Osteoblast (primary cell): ENCODE measurements around the gene TST. TPM values are rescaled to one million over a fixed set of nuclear protein-coding genes. Genes with fewer than 3 reads are reported as not detected.

Experiments used
- DNase-seq: peaks from one replicate; pipeline ENCODE4 v3.0.0; 2011; ENCODE audit warnings: low spot score, mixed read lengths; ENCODE audit not compliant: insufficient read length; ENCODE audit errors: missing footprints
- H2AFZ ChIP-seq: 2 replicates; pipeline ENCODE4 v1.6.0; 2011; ENCODE audit warnings: mild to moderate bottlenecking, low read length
- H3K27ac ChIP-seq: 2 replicates; pipeline ENCODE4 v1.5.1; 2011; ENCODE audit warnings: mild to moderate bottlenecking, low read depth, low read length, moderate library complexity
- H3K27me3 ChIP-seq: 2 replicates; pipeline ENCODE4 v1.6.0; 2012; ENCODE audit warnings: mild to moderate bottlenecking, control low read depth, inconsistent platforms, low read length, moderate library complexity; ENCODE audit not compliant: insufficient read depth
- H3K36me3 ChIP-seq: 2 replicates; pipeline ENCODE4 v1.5.1; 2011; ENCODE audit warnings: mild to moderate bottlenecking, low read length, control low read depth, moderate library complexity; ENCODE audit not compliant: insufficient read depth
- H3K4me1 ChIP-seq: 2 replicates; pipeline ENCODE4 v1.5.1; 2011; ENCODE audit warnings: mild to moderate bottlenecking, low read length, control low read depth, moderate library complexity; ENCODE audit not compliant: insufficient read depth
- H3K4me2 ChIP-seq: 2 replicates; pipeline ENCODE4 v1.6.0; 2011; ENCODE audit warnings: mild to moderate bottlenecking, low read length; ENCODE audit not compliant: insufficient read depth
- H3K4me3 ChIP-seq: fragments of 200-600 bp; sonication (generic); 3 replicates; pipeline ENCODE4 v1.5.1; 2012; ENCODE audit warnings: mild to moderate bottlenecking, low read length, inconsistent platforms; ENCODE audit not compliant: insufficient read depth
- H3K79me2 ChIP-seq: 2 replicates; pipeline ENCODE4 v1.6.0; 2012; ENCODE audit warnings: mild to moderate bottlenecking, low read length, control low read depth, inconsistent platforms; ENCODE audit not compliant: insufficient read depth
- H3K9me3 ChIP-seq: 2 replicates; pipeline ENCODE4 v1.5.1; 2011; ENCODE audit warnings: low read depth, low read length, control low read depth
- H4K20me1 ChIP-seq: 2 replicates; pipeline ENCODE4 v1.6.0; 2012; ENCODE audit warnings: mild to moderate bottlenecking, low read length, control low read depth; ENCODE audit not compliant: insufficient read depth
- total RNA-seq: library from RNA; depleted of rRNA; stranded (reverse); fragments of >200 nt; gene quantifications from 2 replicates; pipeline ENCODE4 v1.2.3, GENCODE V29; 2012
- TF ChIP-seq, protein P1 (sequence below): IDR thresholded peaks from 2 replicates; pipeline ENCODE4 v1.5.1; 2011; ENCODE audit warnings: mild to moderate bottlenecking, low read depth, low read length, moderate library complexity; ENCODE audit errors: extremely low read depth

TST gene
- total RNA-seq, 1 donor, result 63.3 TPM

DNA sequence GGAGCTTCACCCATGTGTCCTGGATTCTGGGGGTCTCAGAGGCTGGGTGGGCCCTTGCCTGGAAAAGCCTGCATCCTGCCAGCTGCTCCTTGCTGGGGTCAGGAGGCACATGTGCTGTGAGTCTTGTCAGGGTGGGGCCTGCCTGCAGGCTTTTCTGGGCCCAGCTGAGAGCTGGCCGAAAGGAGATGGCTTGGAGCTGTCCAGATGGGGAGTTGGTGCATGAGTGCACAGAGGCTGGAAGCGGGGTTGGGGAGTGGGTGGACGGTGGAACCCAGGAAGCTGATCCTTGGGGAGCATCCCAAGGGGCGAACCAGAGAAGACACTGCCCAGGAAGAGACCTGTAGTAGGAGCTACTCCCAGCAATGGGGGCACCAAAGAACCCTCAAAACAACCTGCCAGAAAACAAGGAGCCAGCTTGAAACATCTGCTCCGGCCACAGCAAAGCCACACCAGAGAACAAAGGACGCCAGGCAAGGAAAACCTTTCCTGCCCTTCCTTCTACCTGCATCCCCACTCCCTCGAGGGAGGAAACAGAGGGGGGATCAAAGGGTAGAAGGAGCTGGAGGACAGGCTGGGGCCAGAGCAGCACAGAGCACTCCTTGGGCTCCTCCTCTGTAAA, 24.1 kb upstream of the TST start:
- Histone ChIP-seq H4K20me1 (no peaks in the 10 kb centered on the region), H2AFZ (no peak overlapping the region), H3K4me1 (peaks cover 10% of the 10 kb centered on the region), H3K9me3 (no peaks in the 10 kb centered on the region), H3K27ac (no peak overlapping the region), H3K4me2 (no peak overlapping the region), H3K79me2 (no peaks in the 10 kb centered on the region), H3K4me3 (no peak overlapping the region), H3K27me3 (no peaks in the 10 kb centered on the region), H3K36me3 (no peaks in the 10 kb centered on the region)
- peak; percentile 36 for DNase-seq
- TF ChIP-seq, protein P1, sequence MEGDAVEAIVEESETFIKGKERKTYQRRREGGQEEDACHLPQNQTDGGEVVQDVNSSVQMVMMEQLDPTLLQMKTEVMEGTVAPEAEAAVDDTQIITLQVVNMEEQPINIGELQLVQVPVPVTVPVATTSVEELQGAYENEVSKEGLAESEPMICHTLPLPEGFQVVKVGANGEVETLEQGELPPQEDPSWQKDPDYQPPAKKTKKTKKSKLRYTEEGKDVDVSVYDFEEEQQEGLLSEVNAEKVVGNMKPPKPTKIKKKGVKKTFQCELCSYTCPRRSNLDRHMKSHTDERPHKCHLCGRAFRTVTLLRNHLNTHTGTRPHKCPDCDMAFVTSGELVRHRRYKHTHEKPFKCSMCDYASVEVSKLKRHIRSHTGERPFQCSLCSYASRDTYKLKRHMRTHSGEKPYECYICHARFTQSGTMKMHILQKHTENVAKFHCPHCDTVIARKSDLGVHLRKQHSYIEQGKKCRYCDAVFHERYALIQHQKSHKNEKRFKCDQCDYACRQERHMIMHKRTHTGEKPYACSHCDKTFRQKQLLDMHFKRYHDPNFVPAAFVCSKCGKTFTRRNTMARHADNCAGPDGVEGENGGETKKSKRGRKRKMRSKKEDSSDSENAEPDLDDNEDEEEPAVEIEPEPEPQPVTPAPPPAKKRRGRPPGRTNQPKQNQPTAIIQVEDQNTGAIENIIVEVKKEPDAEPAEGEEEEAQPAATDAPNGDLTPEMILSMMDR, result no peak

DNA sequence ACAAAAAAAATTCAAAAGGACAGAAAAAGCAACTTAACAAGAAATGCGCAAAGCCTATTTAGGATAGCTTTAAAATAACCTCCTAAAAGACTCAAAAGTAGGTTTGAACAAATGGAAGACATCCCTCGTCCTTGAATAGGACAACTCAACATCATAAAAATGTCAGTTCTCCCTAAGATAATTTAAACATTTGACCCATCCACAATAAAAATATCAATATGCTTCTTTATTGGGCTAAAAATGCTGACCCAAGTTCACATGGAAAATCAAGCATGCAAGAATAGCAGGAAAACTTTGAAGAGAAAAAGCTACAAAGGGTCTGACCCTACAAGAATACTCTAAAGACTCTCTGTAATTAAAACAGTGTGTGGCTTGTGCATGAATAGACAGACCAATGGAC, 20.2 kb upstream of the TST start:
- Histone ChIP-seq H3K79me2 (no peaks in the 10 kb centered on the region), H4K20me1 (no peaks in the 10 kb centered on the region), H3K4me2 (no peak overlapping the region), H3K27ac (no peak overlapping the region), H3K9me3 (no peaks in the 10 kb centered on the region), H2AFZ (no peak overlapping the region), H3K4me1 (peaks cover 5% of the 10 kb centered on the region), H3K27me3 (peaks cover 8% of the 10 kb centered on the region), H3K4me3 (no peak overlapping the region), H3K36me3 (no peaks in the 10 kb centered on the region)
- DNase-seq, result no peak
- TF ChIP-seq, protein P1, result no peak

DNA sequence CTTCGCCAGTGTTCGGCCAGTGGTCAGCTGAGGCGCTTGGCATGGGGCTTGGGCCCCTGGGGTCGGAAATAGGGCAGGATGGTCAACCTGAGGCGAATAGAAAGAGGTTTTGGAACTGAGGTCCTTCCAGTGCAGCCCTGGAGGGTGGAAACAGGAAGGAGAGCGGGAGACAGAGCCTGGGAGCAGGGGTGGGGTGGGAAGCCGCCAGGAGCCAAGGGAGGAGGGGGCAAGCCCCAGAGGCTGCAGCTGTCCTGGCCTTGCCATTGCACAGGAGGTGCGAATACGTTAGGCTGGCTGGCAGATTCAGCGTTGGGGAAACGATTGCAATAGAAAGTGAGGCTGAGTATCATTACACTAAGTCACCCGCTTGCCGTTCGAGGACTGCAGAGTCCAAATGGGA, 18.4 kb upstream of the TST start:
- no peaks in the 10 kb centered on the region for H3K36me3 ChIP-seq
- H3K27me3 ChIP-seq, result peaks cover 8% of the 10 kb centered on the region
- H3K4me2 ChIP-seq, result no peak overlapping the region
- H3K9me3 ChIP-seq, result no peaks in the 10 kb centered on the region
- H3K4me1 ChIP-seq, result peaks cover 8% of the 10 kb centered on the region
- H2AFZ ChIP-seq, result no peak overlapping the region
- no peaks in the 10 kb centered on the region for H3K79me2 ChIP-seq
- H4K20me1 ChIP-seq, result no peaks in the 10 kb centered on the region
- TF ChIP-seq, protein P1, result no peak
- no peak overlapping the region for H3K4me3 ChIP-seq
- peak; percentile 42 for DNase-seq
- H3K27ac ChIP-seq, result no peak overlapping the region

DNA sequence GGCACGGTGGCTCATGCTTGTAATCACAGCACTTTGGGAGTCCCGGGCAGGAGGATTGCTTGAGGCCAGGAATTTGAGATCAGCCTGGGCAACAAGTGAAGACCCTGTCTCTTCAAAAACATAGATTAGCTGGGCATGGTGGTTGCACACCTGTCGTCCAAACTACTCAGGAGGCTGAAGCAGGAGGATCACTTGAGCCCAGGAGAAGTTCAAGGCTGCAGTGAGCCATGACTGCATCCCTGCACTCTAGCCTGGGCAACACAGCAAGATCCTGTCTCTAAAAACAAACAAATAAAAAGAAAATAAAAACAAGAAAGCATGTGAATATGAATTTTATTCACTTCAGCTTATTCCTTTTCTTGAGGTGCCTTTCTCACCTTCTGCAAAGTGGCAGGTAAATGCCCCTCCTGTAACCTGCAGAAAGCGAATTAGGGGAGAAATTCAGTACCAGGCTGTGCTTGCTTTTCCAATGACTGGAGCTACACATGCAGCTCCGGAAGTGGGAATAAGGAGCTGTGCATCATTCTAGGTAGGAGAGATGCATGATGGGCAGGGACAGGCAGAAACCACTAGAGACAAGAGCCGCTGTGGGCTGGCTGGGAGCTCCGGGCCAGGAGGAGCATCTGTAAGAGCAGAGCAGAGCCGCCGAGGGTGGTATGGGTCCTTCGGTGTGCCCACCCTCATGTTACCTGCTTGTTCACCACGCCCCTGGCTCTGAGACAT, 17.6 kb upstream of the TST start:
- H3K27ac ChIP-seq, result no peak overlapping the region
- no peak overlapping the region for H2AFZ ChIP-seq
- peaks cover 12% of the 10 kb centered on the region for H3K4me1 ChIP-seq
- H3K4me2 ChIP-seq, result no peak overlapping the region
- H3K79me2 ChIP-seq, result no peaks in the 10 kb centered on the region
- TF ChIP-seq, protein P1, result no peak
- no peaks in the 10 kb centered on the region for H3K9me3 ChIP-seq
- H4K20me1 ChIP-seq, result no peaks in the 10 kb centered on the region
- DNase-seq, result peak; percentile 50
- peaks cover 8% of the 10 kb centered on the region for H3K27me3 ChIP-seq
- no peak overlapping the region for H3K4me3 ChIP-seq
- no peaks in the 10 kb centered on the region for H3K36me3 ChIP-seq
